GM21515 (cell line): Measurements from ENCODE around the gene RNF146.
"Not testable (repeated sequence)": the region's sequence is repeated elsewhere in the genome, so short reads cannot be mapped to it uniquely, and the experiment has no call there.

Source experiments
- ATAC-seq: cut with Tn5 transposase; IDR thresholded peaks from one replicate; pipeline ENCODE4 v1.9.1; 2021; ENCODE audit not compliant: unreplicated experiment

Gene RNF146, protein sequence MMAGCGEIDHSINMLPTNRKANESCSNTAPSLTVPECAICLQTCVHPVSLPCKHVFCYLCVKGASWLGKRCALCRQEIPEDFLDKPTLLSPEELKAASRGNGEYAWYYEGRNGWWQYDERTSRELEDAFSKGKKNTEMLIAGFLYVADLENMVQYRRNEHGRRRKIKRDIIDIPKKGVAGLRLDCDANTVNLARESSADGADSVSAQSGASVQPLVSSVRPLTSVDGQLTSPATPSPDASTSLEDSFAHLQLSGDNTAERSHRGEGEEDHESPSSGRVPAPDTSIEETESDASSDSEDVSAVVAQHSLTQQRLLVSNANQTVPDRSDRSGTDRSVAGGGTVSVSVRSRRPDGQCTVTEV

DNA sequence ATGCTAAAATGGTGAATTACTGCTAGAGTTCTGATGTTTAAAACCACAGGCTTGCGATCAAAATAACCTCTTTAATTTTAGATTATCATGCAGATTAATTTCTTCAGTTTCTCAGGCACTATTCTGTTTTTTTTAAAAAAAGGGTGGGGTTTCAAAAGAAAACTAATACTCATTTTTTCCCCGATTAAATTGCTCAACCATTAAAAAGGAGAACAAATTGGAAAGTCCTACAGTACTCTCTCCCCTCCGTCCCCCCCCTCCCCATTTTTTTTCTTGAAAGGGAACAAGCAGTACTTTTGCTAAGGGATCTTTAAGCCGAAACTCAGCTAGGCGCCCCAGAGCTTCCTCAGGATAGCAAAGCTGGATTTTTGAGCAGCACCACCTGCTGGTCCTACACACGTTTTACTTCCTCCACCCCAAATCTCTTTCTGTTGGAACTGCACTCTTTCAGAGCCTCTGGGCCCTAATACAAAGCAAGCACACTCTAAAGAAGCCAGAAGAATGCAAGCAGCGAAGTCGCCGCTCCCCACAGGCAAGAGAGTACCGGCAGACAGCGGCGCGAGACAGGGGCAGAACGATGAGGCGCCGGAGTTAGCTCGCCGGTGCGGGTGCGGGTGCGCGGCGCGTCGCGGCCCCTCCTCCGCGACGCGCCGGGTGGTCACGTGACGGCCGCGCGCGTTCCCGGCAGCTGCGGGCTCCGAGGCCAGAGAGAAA lies at the start of gene RNF146:
Gene RNF146, plus strand, starts transcription at position 687 of the 714 bp plus-strand sequence. CDS start 13,475 bp downstream, outside the sequence.
- peak; percentile 82 for ATAC-seq

GRCh38 chr6:127219869-127220268 lies 46.8 kb upstream of the RNF146 start:
- no peak for ATAC-seq

GRCh38 chr6:127221201-127221600 lies 45.5 kb upstream of the RNF146 start:
- ATAC-seq, result no peak

DNA sequence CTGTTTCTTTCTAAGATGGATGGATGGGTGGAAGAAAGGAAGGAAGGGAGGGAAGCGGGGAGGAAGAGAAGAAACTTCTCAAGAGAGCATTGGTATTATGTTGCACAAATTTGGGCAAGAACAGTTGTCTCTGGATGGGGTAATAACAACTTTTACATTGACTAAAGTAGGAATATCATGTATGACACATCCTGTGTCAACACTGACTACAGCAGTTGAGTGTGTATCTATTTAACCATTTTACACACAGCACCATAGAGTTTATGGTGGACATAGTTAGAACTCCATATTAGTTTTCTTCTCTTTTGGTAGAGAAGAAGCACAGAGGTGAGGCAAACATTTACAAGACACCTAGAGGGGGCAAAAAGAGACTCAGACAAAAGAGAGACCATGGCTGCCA lies 44.2 kb upstream of the RNF146 start:
- no peak for ATAC-seq

GRCh38 chr6:127225497-127225896 lies 41.2 kb upstream of the RNF146 start:
- ATAC-seq, result no peak

- not testable (repeated sequence) for ATAC-seq
Observed at GRCh38 chr6:127233819-127234218, 32.8 kb upstream of the RNF146 start.

DNA sequence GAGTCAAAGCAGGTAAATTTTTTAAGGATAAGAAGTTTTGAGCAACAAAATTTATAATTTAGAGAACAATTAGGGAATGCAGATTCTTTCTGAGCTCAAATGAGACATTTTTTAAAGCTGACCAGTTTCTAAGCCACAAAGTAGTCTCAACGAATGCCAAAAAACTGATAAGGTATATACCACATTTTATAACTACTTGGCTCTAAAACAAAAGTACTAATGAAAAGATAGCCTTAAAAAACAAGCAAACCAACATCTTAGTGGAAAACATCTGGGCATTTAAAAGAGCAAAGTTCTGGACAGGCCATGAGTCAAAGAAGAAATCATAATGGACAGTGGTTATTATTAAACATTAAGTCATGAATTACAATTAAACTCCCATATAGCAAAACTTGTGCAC lies 23.2 kb upstream of the RNF146 start:
- ATAC-seq, result no peak

DNA sequence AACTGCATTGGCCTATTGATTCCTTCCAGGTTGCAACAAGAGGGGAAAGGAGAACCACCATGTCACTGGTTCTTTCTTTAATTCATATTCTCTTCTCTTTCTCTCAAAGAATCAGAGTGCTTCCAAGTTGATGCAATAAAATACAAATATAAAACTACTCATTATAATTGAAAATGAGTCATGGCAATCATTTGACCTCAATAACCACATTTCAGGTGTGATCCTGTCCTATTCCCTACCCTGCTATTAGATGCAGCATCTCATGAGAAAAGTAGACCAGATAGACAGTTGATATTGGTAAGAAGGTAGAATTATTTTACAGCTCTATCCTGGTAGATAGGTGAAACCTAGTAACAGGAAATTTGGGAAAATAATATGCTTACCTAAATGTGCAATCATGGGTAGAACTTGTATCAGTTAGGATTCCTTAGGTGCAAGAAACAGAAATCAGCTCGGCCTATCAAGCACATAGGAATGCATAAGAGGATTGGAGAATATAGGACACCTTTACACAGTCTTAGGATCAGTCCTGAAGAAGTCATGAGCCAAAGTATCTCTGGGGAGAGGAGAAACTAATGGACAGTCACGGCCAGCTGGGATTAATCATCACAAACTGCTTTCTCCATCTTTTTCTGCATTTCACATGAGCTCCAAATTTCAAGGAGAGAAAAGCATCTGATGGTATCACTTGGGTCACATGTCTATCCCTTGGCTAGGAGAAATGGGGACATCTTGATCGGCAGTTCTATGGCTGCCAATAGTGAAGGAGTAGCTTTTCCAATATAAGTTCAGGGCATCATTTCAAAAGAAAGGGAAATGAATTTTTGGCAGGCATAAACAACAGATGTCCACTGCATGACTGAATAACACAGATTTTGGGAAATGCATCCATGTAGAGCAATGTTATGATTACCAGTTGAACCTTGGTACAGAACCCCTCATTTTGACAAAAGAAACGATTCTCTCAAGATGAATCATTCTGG lies 19.3 kb upstream of the RNF146 start:
- ATAC-seq, result no peak

DNA sequence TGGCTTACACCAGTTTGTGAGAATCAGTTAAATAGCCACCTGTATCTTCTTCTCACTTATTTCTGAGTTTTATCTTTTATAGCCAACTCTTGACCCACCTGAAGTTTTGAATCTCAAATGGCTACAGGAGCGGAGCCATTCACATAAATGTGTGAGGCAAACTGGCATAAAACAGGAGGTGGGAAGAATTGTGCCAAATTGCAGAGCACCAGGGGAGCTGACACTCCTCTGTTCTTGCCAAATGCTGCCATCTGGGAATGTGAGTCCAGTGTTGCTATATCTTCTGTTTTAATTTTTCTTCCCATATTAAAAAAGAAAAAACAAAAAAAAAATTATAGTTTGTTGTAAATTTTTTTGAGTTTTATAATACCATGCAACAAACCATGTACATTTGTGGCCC lies 17.0 kb upstream of the RNF146 start:
- no peak for ATAC-seq

DNA sequence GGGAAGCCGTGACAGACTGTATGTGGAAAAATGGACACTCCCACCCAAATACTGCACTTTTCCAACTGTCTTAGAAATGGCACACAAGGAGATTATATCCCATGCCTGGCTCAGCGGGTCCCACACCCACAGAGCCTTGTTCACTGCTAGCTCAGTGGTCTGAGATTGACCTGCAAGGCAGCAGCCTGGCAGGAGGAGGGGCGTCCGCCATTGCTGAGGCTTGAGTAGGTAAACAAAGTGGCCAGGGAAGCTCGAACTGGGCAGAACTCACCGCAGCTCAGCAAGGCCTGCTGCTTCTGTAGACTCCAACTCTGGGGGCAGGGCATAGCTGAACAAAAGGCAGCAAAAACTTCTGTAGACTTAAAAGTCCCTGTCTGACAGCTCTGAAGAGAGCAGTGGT lies 11.4 kb upstream of the RNF146 start:
- ATAC-seq, result no peak

- no peak for ATAC-seq
Observed at GRCh38 chr6:127262896-127263295, 3.8 kb upstream of the RNF146 start.

DNA sequence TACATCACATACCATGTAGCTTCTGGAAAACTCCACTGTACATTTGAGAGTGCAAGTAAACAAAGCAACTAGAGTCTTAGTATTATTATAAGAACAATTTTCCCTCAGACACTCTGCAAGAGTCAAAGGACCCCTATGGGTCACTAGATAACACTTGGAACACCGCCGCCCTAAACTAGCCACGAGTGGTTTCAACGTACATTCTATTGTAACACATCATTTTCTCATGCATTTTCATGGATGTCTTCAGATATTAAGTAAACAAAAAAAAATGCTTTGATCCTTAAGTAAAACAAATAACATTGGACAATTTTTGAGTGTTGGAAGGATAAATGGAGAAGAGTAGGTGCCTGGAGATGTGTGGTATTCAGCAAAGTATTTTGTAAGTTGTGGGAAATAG lies 3.2 kb upstream of the RNF146 start:
- ATAC-seq, result no peak

DNA sequence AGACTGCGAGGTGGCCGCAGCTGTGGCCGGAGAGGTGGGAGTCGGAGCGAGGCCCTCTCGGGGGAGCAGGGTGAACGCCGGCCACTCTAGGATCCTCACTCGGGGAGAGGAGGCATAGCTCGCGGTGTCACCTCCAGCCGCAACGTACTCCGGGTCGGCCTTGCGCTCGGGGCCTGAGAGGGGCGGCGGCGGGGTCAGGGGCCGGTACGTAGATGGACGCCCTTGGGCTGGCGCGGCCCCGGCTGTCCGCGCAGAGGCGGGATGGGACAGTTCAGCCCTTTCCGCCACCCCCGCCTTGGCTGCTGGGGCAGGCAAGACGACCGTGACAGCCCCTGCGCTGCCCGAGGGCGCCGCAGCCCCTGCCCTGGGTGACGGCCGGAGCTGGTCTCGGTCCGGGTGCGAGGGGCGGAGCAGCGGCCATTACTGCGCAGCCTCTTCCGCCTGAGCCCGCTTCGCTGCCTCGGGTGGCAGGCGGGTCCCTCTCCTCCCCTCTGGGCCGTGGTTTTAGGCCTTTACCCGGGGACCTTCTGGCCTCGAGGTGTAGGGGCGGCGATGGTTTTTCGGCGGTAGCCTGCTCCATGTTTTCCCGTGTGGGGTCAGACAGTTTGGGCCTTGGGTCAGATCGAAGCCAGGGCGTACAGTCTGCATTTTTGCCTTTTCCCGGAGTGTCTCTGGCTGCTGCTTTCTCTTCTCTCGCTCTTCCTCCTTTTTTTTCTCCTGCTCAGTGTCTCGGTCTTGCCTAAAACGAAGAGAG lies 405 bp downstream of the RNF146 start:
- peak; percentile 78 for ATAC-seq

- peak; percentile 6 for ATAC-seq
Observed at GRCh38 chr6:127267646-127268625, 1.3 kb downstream of the RNF146 start.

DNA sequence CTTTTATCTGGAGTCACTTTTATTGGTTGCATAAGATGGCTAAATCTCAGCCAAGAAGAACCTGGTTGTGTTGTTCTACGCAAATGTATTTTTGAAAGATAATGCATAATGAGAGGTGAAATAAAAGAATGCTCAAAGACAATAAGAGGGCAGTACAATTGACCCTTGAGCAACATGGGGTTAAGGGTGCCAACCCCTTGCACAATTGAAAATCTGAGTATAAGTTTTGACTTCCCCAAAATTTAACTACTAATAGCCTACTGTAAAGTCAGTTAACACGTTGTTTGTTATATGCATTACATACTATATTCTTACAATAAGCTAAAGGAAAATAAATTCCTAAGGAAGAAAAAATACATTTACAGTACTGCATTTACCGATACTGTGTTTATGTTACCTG lies 5.9 kb downstream of the RNF146 start:
- no peak for ATAC-seq

DNA sequence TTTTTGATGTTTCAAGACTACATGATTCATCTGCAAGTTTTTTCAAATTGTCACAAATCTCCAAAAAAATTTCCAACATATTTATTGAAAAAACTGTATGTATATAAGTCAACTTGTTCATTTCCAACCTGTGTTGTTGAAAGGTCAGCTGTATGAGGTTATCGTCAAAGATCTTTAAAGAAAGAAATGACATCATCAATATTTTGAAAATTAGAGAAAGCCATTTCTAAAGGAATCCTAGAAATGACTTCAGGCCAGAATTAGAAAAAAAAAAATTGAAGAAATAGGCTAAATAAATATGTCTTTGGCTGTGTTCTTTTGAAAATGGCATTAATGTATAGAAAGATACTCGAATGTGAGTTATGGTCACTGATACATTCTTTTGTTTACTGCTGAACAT lies 6.8 kb downstream of the RNF146 start:
- no peak for ATAC-seq

DNA sequence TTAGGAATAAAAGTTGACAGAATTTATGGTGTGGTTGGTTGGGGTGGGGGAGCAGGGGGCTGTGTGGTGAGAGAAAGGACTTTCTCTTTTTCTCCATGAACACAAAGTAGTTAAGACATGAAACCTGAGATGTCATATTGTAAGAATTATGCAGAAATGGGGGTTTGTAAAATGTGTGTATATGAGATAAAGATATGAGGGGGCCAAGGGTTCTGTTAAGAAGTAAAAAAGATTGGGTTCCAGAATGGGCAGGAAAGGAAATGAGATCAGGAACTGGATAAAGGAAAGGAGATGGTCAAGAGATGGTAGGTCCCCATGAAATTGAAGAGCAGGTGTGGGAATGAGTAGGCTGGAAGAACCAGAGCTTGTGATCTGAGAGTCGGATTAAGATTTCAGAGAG lies 9.7 kb downstream of the RNF146 start:
- no peak for ATAC-seq

DNA sequence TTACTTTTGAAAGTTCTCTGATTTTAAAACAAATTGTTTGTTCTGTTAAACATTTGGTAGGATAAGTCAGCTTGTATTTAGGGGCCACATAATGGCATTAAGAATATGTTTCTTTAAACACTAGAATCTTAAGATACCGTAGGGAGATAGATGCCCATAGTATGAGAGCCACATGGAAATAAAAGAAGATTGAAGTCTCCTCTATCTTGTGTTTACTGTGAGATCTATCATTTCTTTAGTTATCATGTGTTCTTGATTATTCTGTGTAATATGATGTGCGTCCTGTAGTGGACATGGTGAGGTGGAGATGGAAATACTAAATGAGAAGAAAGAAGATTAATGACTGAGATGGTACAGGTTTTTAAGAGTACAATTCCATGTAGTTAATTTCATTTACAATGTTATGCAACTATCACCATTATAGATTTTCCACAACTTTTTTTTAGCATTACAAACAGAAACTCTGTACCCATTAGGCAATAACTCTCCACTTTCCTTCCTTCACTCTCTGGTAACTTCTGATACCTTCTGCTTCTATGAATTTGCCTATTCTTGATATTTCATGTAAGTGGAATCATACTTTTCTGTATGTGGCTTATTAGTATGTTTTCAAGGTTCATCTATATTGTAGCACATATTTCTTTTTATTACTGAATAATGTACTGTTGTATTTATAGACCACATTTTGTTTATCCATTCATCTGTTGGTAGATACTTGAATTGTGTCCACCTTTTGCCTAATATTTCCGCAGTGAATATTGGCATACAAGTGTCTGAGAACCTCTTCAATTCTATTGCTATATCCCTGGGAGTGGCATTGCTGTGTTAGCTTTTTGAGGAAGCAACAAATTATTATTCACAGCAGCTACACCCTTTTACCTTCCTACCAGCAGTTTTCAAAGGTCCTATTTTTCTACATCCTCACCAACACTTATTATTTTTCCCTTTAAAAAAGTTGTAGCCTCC lies 11.5 kb downstream of the RNF146 start:
- no peak for ATAC-seq
